Chondrocyte (in vitro differentiated cells): ENCODE data around the gene YWHAH. TPM values are rescaled to one million over a fixed set of nuclear protein-coding genes. Genes with fewer than 3 reads are reported as not detected.

Experiments used
- DNase-seq: peaks from one replicate; pipeline ENCODE4 v3.0.0; 2021; ENCODE audit warnings: mixed read lengths, low spot score
- H3K27ac Mint-ChIP-seq: one replicate; pipeline ENCODE4 v1.8.0; 2021; ENCODE audit warnings: mild to moderate bottlenecking, moderate library complexity, mixed read lengths; ENCODE audit not compliant: unreplicated experiment
- H3K27me3 Mint-ChIP-seq: 2 replicates; pipeline ENCODE4 v1.8.0; 2021; ENCODE audit warnings: low read depth, mixed read lengths
- H3K36me3 Mint-ChIP-seq: 2 replicates; pipeline ENCODE4 v1.8.0; 2021; ENCODE audit warnings: low read depth, mixed read lengths
- H3K4me1 Mint-ChIP-seq: 2 replicates; pipeline ENCODE4 v1.8.0; 2021; ENCODE audit warnings: low read depth, mild to moderate bottlenecking, mixed read lengths
- H3K4me3 Mint-ChIP-seq: one replicate; pipeline ENCODE4 v1.8.0; 2021; ENCODE audit warnings: mild to moderate bottlenecking, moderate library complexity, mixed read lengths; ENCODE audit not compliant: unreplicated experiment
- H3K9me3 Mint-ChIP-seq: 2 replicates; pipeline ENCODE4 v1.8.0; 2021; ENCODE audit warnings: low read depth, mixed read lengths
- CTCF ChIP-seq: fragments of 200-600 bp; sonication (generic); IDR thresholded peaks from 2 replicates; pipeline ENCODE4 v1.5.0; 2021; ENCODE audit warnings: antibody characterized with exemption, mild to moderate bottlenecking, moderate library complexity
- total RNA-seq: library from RNA; stranded (reverse); gene quantifications from 3 replicates; pipeline ENCODE4 v1.2.1, GENCODE V29; 2021

YWHAH gene
- total RNA-seq, 1 donor from 2014 or later = 223 TPM

GRCh38 chr22:31933816-31934482 is 10.4 kb upstream of the YWHAH start:
- Mint-ChIP-seq H3K4me3 (no peak overlapping the region), H3K27ac (no peak overlapping the region), H3K4me1 (no peaks in the 10 kb centered on the region), H3K27me3 (peaks cover 1% of the 10 kb centered on the region), H3K36me3 (no peaks in the 10 kb centered on the region), H3K9me3 (no peaks in the 10 kb centered on the region)
- no peak for TF ChIP-seq CTCF
- DNase-seq = peak; percentile 81

GRCh38 chr22:31935961-31936635 is 8.2 kb upstream of the YWHAH start:
- Mint-ChIP-seq H3K4me1 (no peaks in the 10 kb centered on the region), H3K36me3 (no peaks in the 10 kb centered on the region), H3K27ac (no peak overlapping the region), H3K27me3 (no peaks in the 10 kb centered on the region), H3K9me3 (no peaks in the 10 kb centered on the region), H3K4me3 (no peak overlapping the region)
- peak; percentile 29 for DNase-seq
- TF ChIP-seq CTCF = no peak

GRCh38 chr22:31937341-31937740 is 7.0 kb upstream of the YWHAH start:
- H3K27me3 Mint-ChIP-seq = no peaks in the 10 kb centered on the region
- H3K4me3 Mint-ChIP-seq = no peak overlapping the region
- H3K4me1 Mint-ChIP-seq = no peaks in the 10 kb centered on the region
- no peaks in the 10 kb centered on the region for H3K9me3 Mint-ChIP-seq
- peak; percentile 40 for DNase-seq
- H3K27ac Mint-ChIP-seq = no peak overlapping the region
- no peaks in the 10 kb centered on the region for H3K36me3 Mint-ChIP-seq
- TF ChIP-seq CTCF = no peak

- Mint-ChIP-seq H3K4me3 (no peak overlapping the region), H3K27ac (no peak overlapping the region), H3K27me3 (no peaks in the 10 kb centered on the region), H3K36me3 (no peaks in the 10 kb centered on the region), H3K4me1 (no peaks in the 10 kb centered on the region), H3K9me3 (no peaks in the 10 kb centered on the region)
- DNase-seq = peak; percentile 41
- TF ChIP-seq CTCF = no peak
These were observed 6.0 kb upstream of the YWHAH start for GRCh38 chr22:31938296-31938695.

GRCh38 chr22:31940506-31940905 is 3.8 kb upstream of the YWHAH start:
- no peaks in the 10 kb centered on the region for H3K27me3 Mint-ChIP-seq
- H3K9me3 Mint-ChIP-seq = no peaks in the 10 kb centered on the region
- no peaks in the 10 kb centered on the region for H3K36me3 Mint-ChIP-seq
- no peak for TF ChIP-seq CTCF
- H3K4me3 Mint-ChIP-seq = no peak overlapping the region
- DNase-seq = peak; percentile 40
- H3K4me1 Mint-ChIP-seq = peaks cover 3% of the 10 kb centered on the region
- no peak overlapping the region for H3K27ac Mint-ChIP-seq
